GM12891 (cell line): ENCODE data around the gene LRRC47.
"Not testable (repeated sequence)": the region's sequence is repeated elsewhere in the genome, so short reads cannot be mapped to it uniquely, and the experiment has no call there.

Experiments
- DNase-seq: peaks from one replicate; pipeline ENCODE4 v3.0.0; 2011; ENCODE audit warnings: low spot score; ENCODE audit not compliant: insufficient read length
- FAIRE-seq: peaks from 2 replicates; lab custom pipeline; 2011; peaks lifted over from hg19 to GRCh38; lab: Jason Lieb, UNC
- PAX5 ChIP-seq: IDR thresholded peaks from 2 replicates; pipeline ENCODE4 v1.6.1; 2011; ENCODE audit warnings: low read length, moderate library complexity, mild to moderate bottlenecking; ENCODE audit not compliant: insufficient read depth, severe bottlenecking
- POLR2A ChIP-seq: IDR thresholded peaks from 2 replicates; pipeline ENCODE4 v1.6.1; 2011; ENCODE audit warnings: low read depth, low read length, control low read depth
- POLR2AphosphoS5 ChIP-seq: IDR thresholded peaks from 2 replicates; pipeline ENCODE4 v1.6.1; 2011; ENCODE audit warnings: low read depth, low read length, control low read depth
- POU2F2 ChIP-seq: IDR thresholded peaks from 2 replicates; pipeline ENCODE4 v1.6.1; 2011; ENCODE audit warnings: low read depth, mild to moderate bottlenecking, control low read depth, low read length, moderate library complexity
- SPI1 ChIP-seq: IDR thresholded peaks from 2 replicates; pipeline ENCODE4 v1.6.1; 2011; ENCODE audit warnings: low read depth, low read length, control low read depth
- TAF1 ChIP-seq: IDR thresholded peaks from 2 replicates; pipeline ENCODE4 v1.6.1; 2011; ENCODE audit warnings: low read depth, low read length, control low read depth

The LRRC47 gene

GRCh38 chr1:3817138-3817740 lies 20.9 kb upstream of the LRRC47 start:
- FAIRE-seq = no peak

GRCh38 chr1:3816331-3817137 lies 20.2 kb upstream of the LRRC47 start:
- TF ChIP-seq POU2F2 (no peak), SPI1 (no peak), POLR2AphosphoS5 (no peak), POLR2A (no peak), PAX5 (no peak), TAF1 (no peak)
- DNase-seq (no peak), FAIRE-seq (no peak)

More at GRCh38 chr1:3817138-3817740, 20.9 kb upstream of the LRRC47 start:
- TF ChIP-seq POLR2A = no peak
- no peak for TF ChIP-seq POLR2AphosphoS5
- TF ChIP-seq PAX5 = no peak
- TF ChIP-seq TAF1 = no peak
- no peak for TF ChIP-seq SPI1
- TF ChIP-seq POU2F2 = no peak
- DNase-seq = no peak

- DNase-seq (no peak), FAIRE-seq (no peak)
- TF ChIP-seq TAF1 (no peak), POU2F2 (no peak), PAX5 (no peak), POLR2A (no peak), POLR2AphosphoS5 (no peak), SPI1 (no peak)
Observed at GRCh38 chr1:3814771-3815561, 18.7 kb upstream of the LRRC47 start.

- FAIRE-seq = no peak
Observed at GRCh38 chr1:3814065-3814464, 17.8 kb upstream of the LRRC47 start.

GRCh38 chr1:3811595-3811911 lies 15.3 kb upstream of the LRRC47 start:
- FAIRE-seq (no peak), DNase-seq (no peak)
- TF ChIP-seq PAX5 (no peak), SPI1 (no peak), POLR2AphosphoS5 (no peak), TAF1 (no peak), POLR2A (no peak), POU2F2 (no peak)

More at GRCh38 chr1:3814065-3814464, 17.8 kb upstream of the LRRC47 start:
- no peak for TF ChIP-seq POLR2AphosphoS5
- no peak for TF ChIP-seq PAX5
- no peak for TF ChIP-seq SPI1
- TF ChIP-seq TAF1 = no peak
- no peak for TF ChIP-seq POLR2A
- TF ChIP-seq POU2F2 = no peak
- DNase-seq = no peak

GRCh38 chr1:3810149-3810761 lies 14.0 kb upstream of the LRRC47 start:
- not testable (repeated sequence) for FAIRE-seq, DNase-seq

GRCh38 chr1:3809680-3810079 lies 13.4 kb upstream of the LRRC47 start:
- DNase-seq (no peak), FAIRE-seq (no peak)
- no peak for TF ChIP-seq POLR2AphosphoS5
- TF ChIP-seq POU2F2 = no peak
- no peak for TF ChIP-seq SPI1
- no peak for TF ChIP-seq POLR2A
- no peak for TF ChIP-seq PAX5
- no peak for TF ChIP-seq TAF1

- TF ChIP-seq POLR2A (no peak), SPI1 (no peak), POU2F2 (no peak)
- DNase-seq = no peak
- no peak for FAIRE-seq
Observed at GRCh38 chr1:3807769-3808168, 11.5 kb upstream of the LRRC47 start.

GRCh38 chr1:3805038-3805437 lies 8.7 kb upstream of the LRRC47 start:
- DNase-seq (no peak), FAIRE-seq (no peak)
- no peak for TF ChIP-seq PAX5
- TF ChIP-seq POU2F2 = no peak
- TF ChIP-seq POLR2A = no peak
- no peak for TF ChIP-seq POLR2AphosphoS5
- TF ChIP-seq TAF1 = no peak
- no peak for TF ChIP-seq SPI1

- FAIRE-seq, DNase-seq: not testable (repeated sequence)
Observed at GRCh38 chr1:3804627-3804944, 8.3 kb upstream of the LRRC47 start.
